Activated naive CD4-positive, alpha-beta T cell treated with anti-CD3 and anti-CD28 coated beads, Interleukin-2, amount 50 U/mL, for 72 hours (primary cell): ENCODE data around the gene BTBD9. TPM values are rescaled to one million over a fixed set of nuclear protein-coding genes. Genes with fewer than 3 reads are reported as not detected.
"Not testable (repeated sequence)": the region's sequence is repeated elsewhere in the genome, so short reads cannot be mapped to it uniquely, and the experiment has no call there.

Source experiments
- ATAC-seq, 2 donors: fragments of 150-1000 bp; cut with Tn5 transposase; 2 replicates each; pipeline ENCODE4 v1.10.0; 2021; ENCODE audit warnings: mild to moderate bottlenecking in 2 of 2, moderate library complexity in 2 of 2
- DNase-seq, 2 donors: peaks; one replicate each; pipeline ENCODE4 v3.0.0; 2021 to 2022; ENCODE audit warnings: low spot score in 2 of 2
- H3K27ac Mint-ChIP-seq, 2 donors: one replicate each; pipeline ENCODE4 v1.8.0; 2022; ENCODE audit warnings: mild to moderate bottlenecking in 2 of 2, mixed read lengths in 2 of 2
- H3K36me3 Mint-ChIP-seq, 2 donors: one replicate each; pipeline ENCODE4 v1.8.0; 2022; ENCODE audit warnings: mixed read lengths in 2 of 2
- H3K9me3 Mint-ChIP-seq, 2 donors: one replicate each; pipeline ENCODE4 v1.8.0; 2022; ENCODE audit warnings: mixed read lengths in 2 of 2
- total RNA-seq, 2 donors: library from RNA; stranded (reverse); gene quantifications; one replicate each; pipeline ENCODE4 v1.2.3, GENCODE V29; 2022

BTBD9 gene
- total RNA-seq, 2 donors from 2014 or later: 10.5 to 18.8 TPM

DNA sequence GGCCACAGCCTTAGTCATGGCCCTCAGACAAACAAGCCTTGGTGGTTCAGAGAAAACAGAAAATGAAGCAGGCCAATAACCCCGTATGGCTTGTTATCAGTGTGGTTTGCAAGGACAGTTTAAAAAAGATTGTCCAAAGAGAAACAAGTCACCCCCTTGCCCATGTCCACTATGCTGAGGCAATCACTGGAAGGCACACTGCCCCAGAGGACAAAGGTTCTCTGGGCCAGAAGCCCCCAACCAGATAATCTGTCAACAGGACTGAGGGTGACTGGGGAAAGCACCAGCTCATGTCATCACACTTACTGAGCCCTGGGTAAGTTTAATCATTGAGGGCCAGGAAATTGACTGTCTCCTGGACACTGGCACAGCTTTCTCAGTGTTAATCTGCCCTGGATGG, 20.4 kb downstream of the BTBD9 start:
- DNase-seq, ATAC-seq, H3K9me3 Mint-ChIP-seq, H3K27ac Mint-ChIP-seq, H3K36me3 Mint-ChIP-seq: not testable (repeated sequence)

DNA sequence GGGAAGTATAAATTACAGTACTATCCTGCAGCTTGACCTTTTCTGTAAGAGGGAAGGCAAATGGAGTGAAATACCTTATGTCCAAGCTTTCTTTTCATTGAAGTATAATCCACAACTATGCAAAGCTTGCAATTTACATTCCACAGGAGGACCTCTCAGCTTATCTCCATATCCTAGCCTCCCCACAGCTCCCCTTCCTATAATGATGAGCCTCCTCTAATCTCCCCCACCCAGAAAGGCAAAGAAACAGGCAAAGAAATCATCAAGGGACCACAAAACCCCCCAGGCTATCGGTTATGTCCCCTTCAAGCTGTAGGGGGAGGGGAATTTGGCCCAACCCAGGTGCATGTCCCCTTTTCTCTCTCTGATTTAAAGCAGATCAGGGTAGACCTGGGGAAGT, 21.4 kb downstream of the BTBD9 start:
- not testable (repeated sequence) for H3K36me3 Mint-ChIP-seq, H3K27ac Mint-ChIP-seq, H3K9me3 Mint-ChIP-seq, ATAC-seq, DNase-seq

DNA sequence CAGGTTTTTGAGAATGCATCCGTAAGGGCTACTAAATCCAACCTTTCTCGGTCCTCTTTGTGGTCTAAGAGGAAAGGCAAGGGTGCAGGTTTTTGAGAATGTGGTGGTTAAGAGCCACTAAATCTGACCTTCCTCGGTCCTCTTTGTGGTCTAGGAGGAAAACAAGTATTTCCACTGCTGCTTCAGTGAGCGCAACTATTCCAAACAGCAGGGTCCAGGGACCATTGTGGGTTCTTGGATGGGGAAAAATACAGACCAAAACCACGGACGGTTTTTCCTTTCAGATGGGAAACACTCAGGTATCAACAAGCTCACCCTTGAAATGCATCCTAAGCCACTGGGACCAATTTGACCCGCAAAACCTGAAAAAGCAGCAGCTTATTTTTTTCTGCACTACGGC, 21.9 kb downstream of the BTBD9 start:
- H3K9me3 Mint-ChIP-seq: no peaks in the 10 kb centered on the region
- peaks cover 0 to 1% of the 10 kb centered on the region in 2 donors for H3K36me3 Mint-ChIP-seq
- DNase-seq: no peak
- ATAC-seq: no peak
- no peak overlapping the region for H3K27ac Mint-ChIP-seq

DNA sequence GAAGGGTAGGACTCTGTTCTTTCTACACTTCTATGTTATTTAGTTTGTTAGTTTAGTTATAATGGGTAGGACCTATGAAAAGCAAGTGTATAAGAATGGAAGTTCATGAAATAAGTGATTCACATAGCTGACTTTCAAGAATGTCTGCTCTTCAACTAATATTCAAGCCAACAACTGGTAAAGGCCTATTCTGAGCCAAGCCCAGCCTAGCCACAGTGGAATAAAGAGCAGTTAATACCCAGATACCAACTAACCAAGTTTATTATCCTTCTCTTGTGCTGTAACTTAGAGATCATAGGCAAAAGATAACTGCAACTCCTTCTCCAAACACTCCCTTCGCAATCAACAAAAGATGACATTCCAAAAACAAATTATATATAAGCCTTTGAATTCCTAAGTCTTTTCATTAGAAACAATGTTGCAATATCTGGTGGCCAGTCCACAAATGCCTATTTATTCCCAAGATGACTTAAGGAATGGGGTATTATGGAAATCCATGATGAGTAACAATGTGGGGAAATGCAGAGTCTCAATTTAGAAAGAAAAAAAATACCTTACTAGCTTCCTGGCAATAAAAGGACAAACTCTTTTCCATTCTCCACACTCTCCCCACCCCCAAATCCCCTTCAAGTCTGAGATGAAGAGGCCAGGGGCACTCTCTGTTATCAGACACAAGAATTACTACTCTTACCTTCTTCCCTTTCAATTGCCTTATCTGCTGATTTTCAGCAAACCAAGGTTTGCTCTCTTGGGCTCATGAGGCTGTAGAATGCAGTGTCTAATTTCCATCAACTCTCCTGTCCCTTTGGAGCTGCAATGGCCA, 27.4 kb downstream of the BTBD9 start:
- Mint-ChIP-seq H3K36me3 (no peaks in the 10 kb centered on the region), H3K27ac (no peak overlapping the region), H3K9me3 (no peaks in the 10 kb centered on the region)
- ATAC-seq (no peak), DNase-seq (no peak)

DNA sequence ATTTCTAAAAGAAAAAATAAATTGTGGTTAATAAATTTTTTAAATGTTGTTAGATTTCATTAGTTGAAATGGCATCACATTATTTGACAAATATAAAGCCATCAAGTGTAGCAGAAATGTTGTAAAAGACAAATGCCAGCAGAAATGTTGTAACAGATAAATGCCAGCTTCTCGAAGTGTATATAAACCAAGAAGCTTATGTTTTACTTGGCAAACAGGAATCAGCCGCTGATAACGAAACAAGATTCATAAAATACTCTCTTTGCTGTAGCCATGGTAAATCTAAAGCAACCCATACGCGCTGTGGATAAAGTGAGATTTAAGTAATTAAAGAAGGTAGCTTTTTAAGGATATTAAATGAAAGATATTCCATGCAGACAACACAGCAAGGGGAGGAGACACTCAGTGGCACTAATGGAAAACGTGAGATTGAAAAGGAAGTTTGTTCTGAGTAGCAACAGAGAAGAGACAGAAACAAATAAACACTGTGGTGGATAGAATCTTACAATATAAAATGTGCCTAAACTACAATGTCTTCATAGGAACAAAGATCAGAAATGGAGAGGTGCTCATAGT, 29.6 kb downstream of the BTBD9 start:
- no peaks in the 10 kb centered on the region for H3K9me3 Mint-ChIP-seq
- H3K36me3 Mint-ChIP-seq: no peaks in the 10 kb centered on the region
- ATAC-seq (no peak), DNase-seq (no peak)
- H3K27ac Mint-ChIP-seq: no peak overlapping the region

DNA sequence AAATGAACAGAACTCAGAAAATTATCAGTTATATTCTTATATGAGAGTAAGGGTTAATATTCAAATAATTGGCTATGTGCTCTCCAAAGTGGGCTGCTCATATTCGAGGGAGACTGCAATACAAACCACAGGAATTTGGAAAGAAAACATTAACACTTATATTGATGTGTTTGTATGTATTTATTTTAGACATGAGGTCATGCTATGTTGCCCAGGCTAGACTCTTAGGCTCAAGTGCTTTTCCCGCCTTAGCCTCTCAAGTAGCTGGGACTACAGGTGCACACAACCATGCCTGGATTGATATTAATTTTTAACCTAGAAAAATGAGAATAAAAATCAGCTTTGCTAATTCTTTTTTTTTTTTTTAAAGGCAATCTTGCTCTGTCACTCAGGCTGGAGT, 35.0 kb downstream of the BTBD9 start:
- DNase-seq (no peak), ATAC-seq (no peak)
- Mint-ChIP-seq H3K9me3 (no peaks in the 10 kb centered on the region), H3K27ac (no peak overlapping the region), H3K36me3 (no peaks in the 10 kb centered on the region)

DNA sequence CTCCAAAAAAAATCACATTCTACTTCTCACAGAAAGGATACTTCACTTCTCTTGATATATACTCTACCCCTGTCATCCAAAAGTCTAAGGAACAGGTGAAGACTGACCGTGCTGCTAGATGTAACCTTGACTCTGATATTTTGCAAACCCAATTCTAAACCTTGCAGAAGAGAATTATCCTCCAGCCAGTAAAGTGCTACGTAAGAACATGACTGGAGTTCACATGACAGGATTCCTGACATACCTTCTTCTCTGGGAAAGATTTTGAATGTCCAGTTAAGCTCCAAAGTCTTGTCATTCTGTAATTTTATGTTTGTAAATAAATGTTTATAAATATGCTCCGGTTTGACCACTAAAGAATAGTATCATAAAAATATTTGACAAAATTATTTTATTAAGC, 35.8 kb downstream of the BTBD9 start:
- H3K9me3 Mint-ChIP-seq: no peaks in the 10 kb centered on the region
- H3K27ac Mint-ChIP-seq: no peak overlapping the region
- DNase-seq: no peak
- H3K36me3 Mint-ChIP-seq: no peaks in the 10 kb centered on the region
- no peak for ATAC-seq

DNA sequence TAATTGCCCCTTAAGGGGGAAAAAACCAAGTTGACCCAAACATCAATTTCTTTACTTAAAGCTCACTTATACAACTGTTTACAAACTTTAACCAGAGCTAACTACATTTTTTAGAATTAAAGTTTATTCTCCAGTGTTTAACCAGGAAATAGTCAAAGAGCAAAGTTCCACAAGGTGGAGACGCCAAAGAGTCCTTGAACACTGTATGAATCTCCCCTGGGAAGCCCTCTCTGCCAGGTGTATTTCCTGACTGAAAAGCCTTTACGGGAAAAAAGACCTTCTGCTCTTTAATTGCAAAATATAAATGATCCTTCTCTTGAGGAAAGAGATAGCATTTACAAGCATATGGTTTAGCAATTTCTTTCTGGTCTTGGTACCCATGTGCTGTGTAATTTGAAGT, 36.2 kb downstream of the BTBD9 start:
- H3K9me3 Mint-ChIP-seq: no peaks in the 10 kb centered on the region
- H3K36me3 Mint-ChIP-seq: no peaks in the 10 kb centered on the region
- ATAC-seq (no peak), DNase-seq (no peak)
- H3K27ac Mint-ChIP-seq: no peak overlapping the region

DNA sequence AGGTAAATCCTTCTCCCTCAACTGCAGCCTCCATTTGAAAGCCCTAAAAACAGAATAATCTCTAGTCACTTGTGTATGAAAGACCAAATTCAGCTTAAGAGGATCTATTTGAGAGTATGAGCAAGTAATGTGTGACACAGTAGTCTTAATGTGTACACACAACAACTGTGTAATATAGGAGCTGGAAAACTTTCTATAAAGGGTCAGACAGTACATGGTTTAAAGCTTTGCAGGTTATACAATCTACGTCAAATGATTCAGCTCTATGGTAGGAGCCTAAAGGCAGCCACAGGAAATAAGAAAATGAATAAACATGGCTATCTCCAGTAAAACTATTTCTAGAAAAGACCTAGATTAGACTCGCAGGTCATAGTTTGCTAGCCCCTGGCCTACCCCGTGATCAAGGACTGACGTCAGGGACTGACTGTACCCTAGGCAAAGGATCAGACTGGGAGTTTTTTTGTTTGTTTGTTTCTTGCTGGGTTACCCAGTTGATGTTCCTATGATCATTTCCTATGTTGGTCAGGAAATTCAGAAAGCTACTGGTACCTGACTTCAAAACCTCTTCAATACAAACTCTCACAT, 39.7 kb downstream of the BTBD9 start:
- no peak overlapping the region for H3K27ac Mint-ChIP-seq
- no peaks in the 10 kb centered on the region for H3K9me3 Mint-ChIP-seq
- ATAC-seq: no peak
- no peaks in the 10 kb centered on the region for H3K36me3 Mint-ChIP-seq
- no peak for DNase-seq

DNA sequence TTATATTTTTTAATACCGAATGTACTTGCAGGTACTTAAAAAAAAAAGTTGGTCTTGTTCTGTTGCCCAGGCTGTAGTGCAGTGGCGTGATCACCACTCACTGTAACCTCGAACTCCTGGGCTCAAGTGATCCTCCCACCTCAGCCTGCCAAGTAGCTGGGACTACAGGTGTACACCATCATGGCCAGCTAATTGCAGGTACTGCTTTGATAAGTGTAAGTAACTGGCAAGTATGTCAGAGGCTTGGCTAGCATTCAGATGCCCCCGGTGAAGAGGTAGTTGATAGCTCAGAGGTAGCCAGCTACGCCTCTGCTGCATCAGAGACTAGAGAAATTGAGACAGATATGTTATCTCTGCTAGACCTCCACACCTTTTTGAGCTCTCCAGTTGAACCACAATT, 40.5 kb downstream of the BTBD9 start:
- DNase-seq: no peak
- no peak for ATAC-seq
- Mint-ChIP-seq H3K9me3 (no peaks in the 10 kb centered on the region), H3K27ac (no peak overlapping the region), H3K36me3 (no peaks in the 10 kb centered on the region)

DNA sequence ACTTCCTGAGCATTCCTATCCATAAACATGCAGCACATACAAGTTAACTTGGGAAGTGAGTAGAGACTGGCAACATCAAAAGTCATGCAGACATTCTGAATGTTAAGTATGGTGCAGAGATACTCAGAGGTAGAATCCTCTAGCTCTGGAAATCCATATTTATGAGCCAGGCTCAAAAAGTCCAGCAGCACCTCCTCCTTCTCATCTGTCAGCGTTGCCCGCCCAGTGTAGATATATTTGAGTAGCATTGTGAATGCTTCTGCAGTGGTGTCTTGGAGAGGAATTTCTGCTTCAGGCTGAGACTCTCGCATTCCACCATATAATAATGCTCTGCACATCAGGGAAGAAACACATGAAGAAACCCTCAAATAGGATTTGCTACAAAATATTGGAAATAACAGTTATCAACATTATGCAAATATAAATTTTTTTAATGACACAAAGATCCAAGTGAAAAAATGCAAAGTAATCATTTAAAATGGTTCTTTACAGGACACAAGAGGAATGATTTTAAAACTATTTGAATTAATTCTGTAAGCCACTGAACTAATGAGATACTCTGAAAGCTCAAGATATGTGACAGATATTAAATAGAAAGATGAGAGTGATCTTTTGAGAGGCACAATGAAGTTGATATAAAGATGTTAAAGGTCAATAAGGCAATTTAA, 45.6 kb downstream of the BTBD9 start:
- H3K36me3 Mint-ChIP-seq: peaks cover 0 to 11% of the 10 kb centered on the region in 2 donors
- no peak for DNase-seq
- no peak overlapping the region for H3K27ac Mint-ChIP-seq
- no peaks in the 10 kb centered on the region for H3K9me3 Mint-ChIP-seq
- no peak for ATAC-seq

DNA sequence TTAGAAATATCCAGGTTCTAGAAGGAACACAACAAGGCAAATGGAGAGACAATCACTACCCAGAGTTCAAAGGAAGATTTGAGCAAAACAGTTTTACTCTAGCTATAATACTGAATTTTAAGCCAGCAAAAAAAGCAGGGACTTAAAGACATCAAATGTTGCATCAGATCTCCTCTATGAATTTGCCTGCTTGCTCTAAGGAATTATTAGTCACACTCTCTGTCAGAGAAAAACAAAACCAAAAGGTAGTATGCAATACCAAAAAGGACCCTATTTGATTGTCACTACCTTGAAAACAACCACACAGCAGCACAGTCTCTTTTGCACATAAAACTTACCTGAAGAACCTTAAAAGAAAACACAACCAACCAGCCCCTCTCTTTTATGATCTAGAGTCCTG, 46.3 kb downstream of the BTBD9 start:
- no peak for DNase-seq
- Mint-ChIP-seq H3K9me3 (no peaks in the 10 kb centered on the region), H3K36me3 (peaks cover 0 to 11% of the 10 kb centered on the region in 2 donors), H3K27ac (no peak overlapping the region)
- peak in 1 of 2 donors; percentile 77 for ATAC-seq

DNA sequence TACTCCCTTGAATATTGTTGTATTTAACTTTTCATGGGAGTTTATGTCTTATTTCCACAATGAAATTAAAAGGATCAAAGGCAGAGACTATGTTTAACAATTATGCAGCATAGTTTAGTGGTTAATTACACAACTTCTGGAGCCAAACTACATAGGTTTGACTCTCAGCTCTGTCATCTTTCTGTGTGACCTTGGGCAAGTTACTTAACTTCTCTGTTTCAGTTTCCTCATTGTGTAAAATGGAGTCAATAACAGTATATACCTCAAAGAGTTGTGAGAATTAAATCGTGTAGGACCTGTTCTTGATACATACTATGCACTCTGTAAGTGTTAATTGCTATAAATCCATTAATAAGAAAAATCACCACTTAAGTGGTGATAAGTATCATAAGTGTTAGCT, 48.3 kb downstream of the BTBD9 start:
- Mint-ChIP-seq H3K27ac (no peak overlapping the region), H3K36me3 (peaks cover 0 to 11% of the 10 kb centered on the region in 2 donors), H3K9me3 (no peaks in the 10 kb centered on the region)
- ATAC-seq (no peak), DNase-seq (no peak)

DNA sequence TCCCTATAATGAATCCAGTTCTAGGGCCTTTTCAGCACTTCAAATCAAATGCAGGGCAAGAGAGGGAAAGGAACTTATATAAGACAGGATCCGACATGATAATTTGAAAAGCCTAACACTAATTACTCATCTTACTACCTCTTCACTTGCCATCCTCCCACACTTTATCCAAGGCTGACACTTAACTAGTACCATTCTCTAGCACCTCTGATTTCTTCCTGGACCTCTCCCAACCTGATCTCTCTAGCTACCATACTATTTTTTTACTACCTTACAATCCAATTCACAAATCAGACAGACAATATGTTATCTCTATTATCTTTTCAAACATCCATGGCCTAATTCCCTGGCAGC, 50.4 kb downstream of the BTBD9 start:
- no peak for DNase-seq
- no peak overlapping the region for H3K27ac Mint-ChIP-seq
- peak; percentile 40 to 55 for ATAC-seq
- H3K36me3 Mint-ChIP-seq: peaks cover 0 to 11% of the 10 kb centered on the region in 2 donors
- no peaks in the 10 kb centered on the region for H3K9me3 Mint-ChIP-seq

DNA sequence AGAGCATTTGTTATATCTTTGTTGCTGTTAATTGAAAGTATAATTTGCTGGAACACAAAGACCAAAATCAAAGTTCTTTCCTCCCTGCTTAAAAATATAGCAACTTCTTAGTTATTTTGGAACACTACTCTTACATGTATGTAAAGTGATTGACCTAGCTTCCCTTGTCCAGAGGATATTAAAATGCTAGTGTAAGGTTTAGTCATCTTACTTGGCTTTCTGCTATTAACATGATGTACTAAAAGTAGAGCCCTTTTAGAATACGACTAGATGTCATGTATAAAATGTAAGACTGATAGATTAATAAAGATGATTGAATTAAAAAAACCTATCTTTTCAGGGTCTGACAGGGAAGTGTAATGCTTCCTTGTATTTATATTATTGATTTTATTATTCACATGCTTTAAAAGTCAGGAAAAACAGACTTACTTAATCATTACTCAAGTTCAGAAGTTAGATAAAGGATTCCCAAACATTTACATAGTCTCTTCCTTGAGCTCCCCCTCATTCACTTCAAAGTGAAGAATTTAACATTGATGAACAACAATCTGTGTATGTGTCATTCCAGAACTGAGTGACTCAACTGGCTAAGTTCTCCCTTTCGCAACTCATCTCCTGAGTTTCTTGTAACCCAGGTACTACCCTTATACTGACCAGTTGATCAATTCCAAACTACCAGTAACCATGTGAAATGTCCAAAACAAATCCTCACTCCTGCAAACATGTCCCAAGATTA, 50.9 kb downstream of the BTBD9 start:
- DNase-seq (no peak), ATAC-seq (peak; percentile 83 to 93)
- H3K36me3 Mint-ChIP-seq: peaks cover 0 to 11% of the 10 kb centered on the region in 2 donors
- peak overlapping the region in 1 of 2 donors; percentile 14 for H3K27ac Mint-ChIP-seq
- no peaks in the 10 kb centered on the region for H3K9me3 Mint-ChIP-seq

DNA sequence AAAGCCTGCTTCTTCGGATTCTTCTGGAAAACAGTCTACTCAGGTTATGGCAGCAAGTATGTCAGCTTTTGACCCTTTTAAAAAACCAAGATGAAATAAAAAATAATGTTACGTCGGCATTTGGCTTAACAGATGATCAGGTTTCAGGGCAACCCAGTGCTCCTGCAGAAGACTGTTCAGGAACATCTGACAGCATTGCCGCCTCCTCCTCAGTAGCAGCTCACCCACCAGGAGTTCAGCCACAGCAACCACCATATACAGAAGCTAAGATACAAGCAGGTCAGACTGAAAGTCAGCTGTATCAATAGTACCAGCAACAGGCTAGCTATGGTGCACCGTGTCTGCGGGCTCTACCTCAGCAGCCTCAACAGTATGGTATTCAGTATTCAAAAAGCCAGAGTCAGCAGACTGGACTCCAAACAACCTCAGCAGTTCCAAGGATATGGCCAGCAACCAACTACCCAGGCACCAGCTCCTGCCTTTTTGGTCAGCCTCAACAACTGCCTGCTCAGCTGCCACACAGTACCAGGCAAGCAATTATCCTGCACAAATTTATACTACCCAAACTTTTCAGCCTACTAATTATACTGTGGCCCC, 51.9 kb downstream of the BTBD9 start:
- ATAC-seq: no peak

More for the DNA sequence above, 51.9 kb downstream of the BTBD9 start:
- peak overlapping the region in 1 of 2 donors; percentile 14 for H3K27ac Mint-ChIP-seq
- H3K9me3 Mint-ChIP-seq: no peaks in the 10 kb centered on the region
- H3K36me3 Mint-ChIP-seq: peaks cover 0 to 9% of the 10 kb centered on the region in 2 donors
- no peak for DNase-seq
